Caco-2 (cell line): ENCODE data around the gene PROM2. TPM values are rescaled to one million over a fixed set of nuclear protein-coding genes. Genes with fewer than 3 reads are reported as not detected.

Experiments
- BruUV-seq: library from RNA; stranded (reverse); fragments of 400-500 nt; replicated peaks from 2 replicates; lab custom pipeline; 2021; lab: Mats Ljungman, UMichigan
- CTCF ChIA-PET: fragments of 300-600 bp; sonication (Branson Sonifier 250); formaldehyde crosslinking; loops from one replicate; lab custom pipeline; 2022; ENCODE audit warnings: antibody characterized with exemption; lab: Charles Lee
- POLR2A ChIA-PET: fragments of 300-600 bp; sonication (Branson Sonifier 250); formaldehyde crosslinking; loops from one replicate; lab custom pipeline; 2022; ENCODE audit warnings: antibody characterized with exemption; lab: Charles Lee
- DNase-seq, 2 experiments: peaks; one replicate each; pipeline versions ENCODE4 v3.0.0 to v3.0.0-alpha.2; 2020 to 2022
- H3K27me3 ChIP-seq: replicated peaks from 2 replicates; pipeline ENCODE4 v1.6.0; 2011; ENCODE audit warnings: low read length; ENCODE audit not compliant: control insufficient read depth, insufficient read depth
- H3K36me3 ChIP-seq: 2 replicates; pipeline ENCODE4 v1.5.1; 2011; ENCODE audit warnings: low read length; ENCODE audit not compliant: control insufficient read depth, insufficient read depth
- H3K4me1 ChIP-seq: fragments of 250-450 bp; sonication (Bioruptor Pico); 2 replicates; pipeline ENCODE4 v1.5.1; 2020; ENCODE audit warnings: mild to moderate bottlenecking
- H3K4me3 ChIP-seq: 2 replicates; pipeline ENCODE4 v1.5.1; 2011; ENCODE audit warnings: low read depth, mild to moderate bottlenecking, control low read depth, low read length
- H3K9me3 ChIP-seq: fragments of 250-450 bp; sonication (Bioruptor Pico); 2 replicates; pipeline ENCODE4 v1.5.1; 2020; ENCODE audit warnings: mild to moderate bottlenecking, moderate library complexity
- H3K27ac Mint-ChIP-seq: one replicate; pipeline ENCODE4 v1.8.0; 2022; ENCODE audit warnings: mixed read lengths; ENCODE audit not compliant: unreplicated experiment
- H3K27me3 Mint-ChIP-seq: one replicate; pipeline ENCODE4 v1.8.0; 2022; ENCODE audit warnings: mixed read lengths; ENCODE audit not compliant: insufficient read depth, unreplicated experiment
- H3K36me3 Mint-ChIP-seq: one replicate; pipeline ENCODE4 v1.8.0; 2022; ENCODE audit warnings: mild to moderate bottlenecking, mixed read lengths; ENCODE audit not compliant: insufficient read depth, unreplicated experiment
- H3K4me1 Mint-ChIP-seq: one replicate; pipeline ENCODE4 v1.8.0; 2022; ENCODE audit warnings: low read depth, mixed read lengths; ENCODE audit not compliant: unreplicated experiment
- H3K4me3 Mint-ChIP-seq: one replicate; pipeline ENCODE4 v1.8.0; 2022; ENCODE audit warnings: mild to moderate bottlenecking, moderate library complexity, mixed read lengths; ENCODE audit not compliant: unreplicated experiment
- H3K9me3 Mint-ChIP-seq: one replicate; pipeline ENCODE4 v1.8.0; 2022; ENCODE audit warnings: mixed read lengths; ENCODE audit not compliant: unreplicated experiment
- CTCF ChIP-seq, 2 experiments: fragments of 200-600 bp in 1 of 2; IDR thresholded peaks; 1 replicate in 1 of 2; 2 replicates in 1 of 2; pipeline versions ENCODE4 v1.5.1 to v1.8.0; 2011 to 2022; ENCODE audit warnings: antibody characterized with exemption in 1 of 2, control low read depth in 1 of 2, inconsistent platforms in 1 of 2, low read depth in 1 of 2, low read length in 1 of 2, mild to moderate bottlenecking in 1 of 2, moderate library complexity in 1 of 2; ENCODE audit not compliant: insufficient read depth in 1 of 2, severe bottlenecking in 1 of 2, unreplicated experiment in 1 of 2
- intact Hi-C: fragments of 100-400 bp; cut with micrococcal nuclease; formaldehyde crosslinking; loops from one replicate; pipeline ENCODE4 v1.10.0; 2022; ENCODE audit not compliant: unreplicated experiment
- total RNA-seq: library from RNA; stranded (reverse); gene quantifications from 2 replicates; pipeline ENCODE4 v1.2.3, GENCODE V29; 2022

The PROM2 gene
- total RNA-seq, 1 experiment from 2014 or later: 0.82 TPM

GRCh38 chr2:95311815-95312542, 37.7 kb downstream of the PROM2 start:
- Histone ChIP-seq H3K9me3 (no peaks in the 10 kb centered on the region), H3K27me3 (no peaks in the 10 kb centered on the region; the same call in none of the 2 replicates), H3K4me3 (no peak overlapping the region), H3K36me3 (no peaks in the 10 kb centered on the region), H3K4me1 (no peaks in the 10 kb centered on the region)
- no peak for DNase-seq
- Mint-ChIP-seq H3K27ac (no peak overlapping the region), H3K4me3 (no peak overlapping the region), H3K9me3 (no peaks in the 10 kb centered on the region), H3K4me1 (no peaks in the 10 kb centered on the region), H3K27me3 (no peaks in the 10 kb centered on the region), H3K36me3 (no peaks in the 10 kb centered on the region)
- no peak for TF ChIP-seq CTCF (IDR thresholded peaks at IDR 0.05; ENCODE audit: insufficient read depth in 1 of 2, low read depth in 1 of 2, low read length in 1 of 2, severe bottlenecking in 1 of 2, unreplicated experiment in 1 of 2)
- intact Hi-C loops: no loop called here
- no TSS peak for BruUV-seq
- POLR2A ChIA-PET: interaction anchor here (0.7 kb wide), 1 partner anchor 621 kb away, joined by 4 read pairs; no protein-coding TSS in a partner anchor
- CTCF ChIA-PET: interaction anchor here (0.6 to 1.4 kb wide), 2 partner anchors 10 to 80 kb away, joined by 3 read pairs; no protein-coding TSS in a partner anchor

DNA sequence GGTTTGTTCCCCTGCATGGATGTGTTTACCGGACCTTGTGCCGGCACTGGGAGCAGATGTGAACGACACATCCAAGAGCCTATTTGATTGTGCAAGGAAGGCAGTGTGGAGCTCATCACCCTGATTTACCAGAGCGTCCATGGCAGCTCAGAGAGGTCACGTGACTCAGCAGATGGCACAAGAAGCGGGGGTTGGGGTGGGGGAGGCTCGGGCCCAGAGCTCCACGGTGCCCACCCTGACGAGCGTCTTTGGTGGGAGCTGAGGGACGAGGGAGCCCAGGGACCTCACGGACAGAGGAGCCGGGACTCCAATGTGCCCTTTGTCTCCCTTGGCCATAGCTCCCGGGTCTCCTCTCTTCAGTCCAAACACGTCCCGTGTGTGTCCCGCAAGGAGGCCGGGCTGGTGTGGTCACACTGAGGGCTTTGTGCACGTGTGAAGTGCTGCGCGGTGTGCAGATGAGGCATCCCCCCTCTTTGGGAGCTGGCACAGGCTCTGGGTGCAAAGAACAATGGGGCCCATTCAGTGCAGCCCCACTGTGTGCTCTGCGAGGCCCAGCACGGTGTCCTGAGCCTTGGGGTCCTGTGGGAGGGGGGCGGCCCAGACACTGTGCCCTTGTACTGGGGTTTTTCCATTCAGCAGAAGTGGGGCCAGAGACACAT, 38.4 kb downstream of the PROM2 start:
- Mint-ChIP-seq H3K36me3 (no peaks in the 10 kb centered on the region), H3K4me1 (no peaks in the 10 kb centered on the region), H3K27me3 (no peaks in the 10 kb centered on the region), H3K9me3 (no peaks in the 10 kb centered on the region), H3K27ac (no peak overlapping the region), H3K4me3 (no peak overlapping the region)
- intact Hi-C loops: no loop called here
- CTCF ChIA-PET: interaction anchor here (0.5 to 1.4 kb wide), 3 partner anchors 11 to 245 kb away, joined by 3 read pairs; no protein-coding TSS in a partner anchor
- BruUV-seq: no TSS peak
- no peak for TF ChIP-seq CTCF (IDR thresholded peaks at IDR 0.05; ENCODE audit: insufficient read depth in 1 of 2, low read depth in 1 of 2, low read length in 1 of 2, severe bottlenecking in 1 of 2, unreplicated experiment in 1 of 2)
- DNase-seq: no peak
- Histone ChIP-seq H3K27me3 (no peaks in the 10 kb centered on the region; the same call in none of the 2 replicates), H3K4me3 (no peak overlapping the region), H3K4me1 (no peaks in the 10 kb centered on the region), H3K9me3 (no peaks in the 10 kb centered on the region), H3K36me3 (no peaks in the 10 kb centered on the region)
- POLR2A ChIA-PET: no interaction called here

DNA sequence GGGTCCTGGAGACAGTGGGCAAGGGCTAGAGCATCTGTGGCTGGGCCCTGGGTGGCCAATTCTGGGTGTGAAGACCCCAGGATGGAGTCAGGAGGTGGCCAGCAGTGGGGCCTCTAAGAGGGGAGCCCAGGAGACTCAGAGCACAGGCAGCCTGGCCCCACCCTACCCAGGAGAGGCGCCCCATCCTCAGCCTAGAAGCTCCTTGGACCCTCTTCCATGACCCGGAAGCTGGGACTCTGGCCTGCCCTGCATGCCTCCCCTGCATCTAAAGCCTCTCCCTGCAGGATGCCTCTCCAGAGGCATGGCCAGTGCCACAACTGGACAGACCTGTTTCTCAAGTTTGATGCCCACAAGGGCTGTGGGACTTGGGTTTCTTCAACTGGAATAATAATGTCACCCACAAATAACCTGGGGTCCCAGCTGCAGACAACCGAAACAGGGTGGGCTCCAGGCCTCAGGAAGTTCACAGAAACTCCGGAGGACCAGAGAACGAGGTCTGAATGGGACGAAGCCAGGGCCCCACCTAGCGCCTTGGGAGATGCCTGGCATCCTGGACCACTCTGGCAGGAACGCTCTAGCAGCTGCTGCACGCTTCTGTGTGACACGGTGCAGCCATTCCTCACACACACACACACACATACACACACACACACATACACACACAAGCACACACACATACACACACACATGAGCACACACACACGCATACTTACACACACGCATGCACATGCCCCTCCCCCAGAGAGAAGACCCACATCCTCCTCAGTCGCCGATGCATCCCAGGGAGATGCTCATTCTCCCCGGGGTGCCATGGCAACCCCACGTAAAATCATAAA, 39.3 kb downstream of the PROM2 start:
- no peak overlapping the region for H3K4me3 ChIP-seq
- no TSS peak for BruUV-seq
- Mint-ChIP-seq H3K4me3 (no peak overlapping the region), H3K9me3 (no peaks in the 10 kb centered on the region), H3K4me1 (no peaks in the 10 kb centered on the region), H3K27me3 (peaks cover 2% of the 10 kb centered on the region), H3K27ac (no peak overlapping the region), H3K36me3 (no peaks in the 10 kb centered on the region)
- no peaks in the 10 kb centered on the region for H3K9me3 ChIP-seq
- H3K27me3 ChIP-seq: no peaks in the 10 kb centered on the region; the same call in 1 of the 2 replicates
- intact Hi-C loops: no loop called here
- no peak for DNase-seq
- no peaks in the 10 kb centered on the region for H3K4me1 ChIP-seq
- ChIA-PET POLR2A (no interaction called here), CTCF (interaction anchor here (0.5 to 1.4 kb wide), 2 partner anchors 82 to 244 kb away, joined by 3 read pairs; no protein-coding TSS in a partner anchor)
- no peaks in the 10 kb centered on the region for H3K36me3 ChIP-seq
- no peak for TF ChIP-seq CTCF (IDR thresholded peaks at IDR 0.05; ENCODE audit: insufficient read depth in 1 of 2, low read depth in 1 of 2, low read length in 1 of 2, severe bottlenecking in 1 of 2, unreplicated experiment in 1 of 2)
